Activated naive CD8-positive, alpha-beta T cell treated with anti-CD3 and anti-CD28 coated beads, Interleukin-2, amount 50 U/mL, for 16 hours (primary cell): ENCODE data around the gene SIPA1L3.
"Not testable (repeated sequence)": the region's sequence is repeated elsewhere in the genome, so short reads cannot be mapped to it uniquely, and the experiment has no call there.

ENCODE experiments used
- DNase-seq: peaks from one replicate; pipeline ENCODE4 v3.0.0-alpha.2; 2020; ENCODE audit warnings: low read depth, low spot score

The SIPA1L3 gene

DNA sequence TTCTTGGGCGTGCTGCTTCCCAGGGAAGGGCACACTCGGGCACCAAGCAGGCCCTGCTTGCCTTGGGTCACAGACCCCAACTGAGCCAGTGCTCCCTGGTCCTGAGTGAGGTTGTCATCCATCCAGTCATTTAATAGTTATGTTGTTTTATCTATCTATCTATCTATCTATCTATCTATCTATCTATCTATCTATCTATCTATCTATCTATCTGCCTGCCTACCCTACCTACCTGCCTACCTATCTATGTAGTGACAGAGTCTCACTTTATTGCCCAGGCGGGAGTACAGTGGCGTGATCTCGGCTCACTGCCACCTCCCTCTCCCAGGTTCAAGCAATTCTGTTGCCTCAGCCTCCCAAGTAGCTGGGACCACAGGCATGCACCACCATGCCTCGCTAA lies 164.0 kb downstream of the SIPA1L3 start:
- DNase-seq = not testable (repeated sequence)

DNA sequence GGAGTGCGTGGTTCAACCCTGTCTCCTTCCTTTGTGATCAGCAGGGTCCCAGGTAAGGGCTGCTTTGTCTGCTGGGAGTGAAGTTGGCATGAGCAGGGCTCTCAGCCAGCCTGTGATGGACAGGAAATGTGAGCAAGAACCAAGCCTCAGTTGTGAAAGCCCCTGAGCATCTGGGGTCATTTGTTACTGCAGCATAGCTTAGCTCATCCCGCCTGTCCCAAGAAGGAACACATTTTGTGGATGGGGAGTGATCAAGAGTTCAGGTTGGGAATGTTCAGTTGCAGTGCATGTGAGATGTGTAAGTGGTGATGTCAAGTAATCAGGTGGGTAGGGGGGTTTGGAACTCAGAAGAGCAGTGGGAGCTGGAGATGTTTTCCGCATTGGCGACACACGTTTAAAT lies 164.6 kb downstream of the SIPA1L3 start:
- DNase-seq = no peak

DNA sequence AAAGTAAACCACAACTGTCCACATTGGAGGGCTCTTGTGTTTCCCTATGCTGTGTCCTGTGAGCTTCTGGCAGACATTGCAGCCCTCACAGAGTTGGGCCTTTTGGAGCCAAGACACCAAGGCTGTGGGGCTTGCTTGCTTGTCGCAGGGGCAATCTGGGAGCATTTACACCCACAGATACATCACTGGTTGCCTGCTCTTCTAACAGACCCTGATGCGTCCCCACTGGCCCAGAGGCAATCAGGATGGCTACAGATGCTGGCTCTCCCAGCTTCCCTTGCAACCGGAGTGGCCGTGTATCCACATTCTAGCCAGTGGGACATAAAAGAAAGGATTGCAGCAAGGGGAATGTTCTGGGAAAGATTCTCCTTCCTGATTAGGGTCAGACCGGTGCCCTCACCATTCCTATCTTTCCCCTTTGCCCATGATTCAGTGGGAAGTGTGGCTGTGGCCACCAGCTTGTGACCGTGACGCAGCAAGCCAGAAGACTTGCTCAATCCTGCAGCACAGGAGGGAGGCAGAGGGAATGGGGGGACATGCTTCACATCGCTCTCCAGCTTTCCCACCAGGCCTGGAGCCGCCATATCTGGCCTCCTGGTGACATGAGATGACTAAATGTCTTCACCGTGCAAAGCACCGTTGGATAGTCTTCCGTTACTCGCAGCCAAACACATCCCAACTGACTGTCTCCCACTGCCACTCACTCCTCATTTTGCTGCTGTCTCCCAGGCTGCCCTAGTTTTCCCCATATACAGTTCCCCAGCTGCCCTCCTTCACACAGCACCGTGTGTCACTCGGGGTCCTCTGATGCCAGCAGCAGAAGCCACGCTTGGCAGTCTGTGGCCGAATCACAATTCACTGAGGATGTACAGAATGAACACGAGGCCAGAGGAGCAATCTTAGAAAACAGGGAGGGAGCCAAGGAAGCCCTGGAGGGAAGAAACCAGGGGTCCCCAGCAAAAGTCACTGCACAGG lies 166.1 kb downstream of the SIPA1L3 start:
- DNase-seq = no peak

DNA sequence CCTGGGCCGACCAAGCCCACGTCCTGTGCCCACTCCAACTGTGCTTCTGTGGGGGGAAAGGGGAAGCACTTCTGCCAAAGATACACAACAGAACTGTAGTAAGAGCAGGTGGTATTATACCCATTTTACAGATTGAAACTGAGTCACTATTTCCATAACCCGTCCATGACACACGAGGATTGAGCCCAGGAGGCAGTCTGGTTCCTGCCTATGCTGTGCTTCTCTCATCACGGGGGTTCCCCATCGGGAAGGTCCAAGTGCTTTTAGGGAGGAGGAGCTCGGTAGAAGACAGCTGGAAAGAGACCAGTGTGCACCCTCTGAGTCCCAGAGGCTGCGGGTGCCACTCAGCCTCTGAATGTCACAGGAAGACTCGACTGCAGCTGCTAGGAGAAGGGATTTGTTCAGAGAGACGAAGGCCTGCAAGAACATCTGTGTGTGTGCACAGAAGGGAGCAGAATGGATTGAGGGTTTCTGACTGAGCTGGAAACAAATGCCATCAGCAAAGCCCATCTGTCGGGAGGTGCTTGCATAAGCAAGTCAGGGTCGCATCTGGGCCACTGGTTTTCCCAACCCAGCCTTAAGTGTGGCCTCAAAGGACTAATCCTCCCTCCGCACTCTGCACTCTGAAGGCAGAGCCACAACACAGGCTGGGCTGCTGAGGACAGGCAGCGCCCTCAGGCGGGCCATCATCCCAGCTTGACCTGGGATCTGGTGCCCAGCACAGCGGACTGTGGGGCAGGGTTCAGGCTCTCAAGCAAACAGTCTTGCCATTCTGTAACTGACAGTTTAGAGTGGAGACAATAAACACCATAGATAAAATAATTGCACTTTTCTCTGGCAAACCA lies 167.1 kb downstream of the SIPA1L3 start:
- DNase-seq = no peak

DNA sequence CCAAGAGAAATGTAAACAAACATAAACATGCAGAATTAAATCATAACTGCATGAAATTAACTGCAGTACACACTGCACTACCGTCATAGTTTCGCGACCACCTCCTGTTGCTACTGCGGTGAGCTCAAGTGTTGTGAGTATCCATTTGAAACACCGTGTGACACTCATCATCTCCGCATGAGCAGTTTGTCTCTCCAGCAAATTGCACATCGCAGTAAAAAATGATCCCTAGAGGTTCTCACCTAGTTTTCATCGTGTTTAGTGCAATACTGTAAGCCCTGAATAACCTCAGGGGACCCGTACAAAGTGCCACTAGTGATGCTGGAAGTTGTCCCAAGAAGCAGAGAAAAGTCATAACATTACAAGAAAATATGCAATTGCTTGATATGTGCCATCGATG lies 169.3 kb downstream of the SIPA1L3 start:
- DNase-seq = no peak

DNA sequence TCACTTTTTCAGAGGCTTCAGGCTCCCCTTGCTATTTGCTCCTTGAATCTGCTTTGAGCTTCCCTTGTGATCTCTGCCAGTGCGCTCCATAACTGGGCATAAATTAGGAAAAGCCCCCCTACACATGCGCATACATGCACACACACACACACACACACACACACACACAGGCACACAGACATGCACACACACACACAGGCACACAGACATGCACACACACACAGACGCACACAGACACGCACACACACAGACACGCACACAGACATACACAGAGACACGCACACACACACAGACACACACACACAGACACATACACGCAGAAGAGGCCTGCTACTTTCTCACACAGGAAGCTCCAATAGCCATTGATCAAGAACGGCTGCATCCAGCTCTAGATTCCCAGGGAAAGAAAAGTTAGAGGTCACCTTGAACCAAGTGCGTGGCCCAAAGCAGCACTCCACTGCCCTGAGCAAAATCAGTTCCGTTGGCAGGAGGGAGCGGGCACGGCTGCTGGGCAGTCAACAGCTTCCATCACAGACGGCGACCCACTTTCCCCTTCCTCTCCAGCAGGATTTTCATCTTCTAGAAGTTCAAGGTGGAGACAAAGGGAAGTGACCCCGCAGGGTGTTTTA lies 171.4 kb downstream of the SIPA1L3 start:
- DNase-seq = no peak

DNA sequence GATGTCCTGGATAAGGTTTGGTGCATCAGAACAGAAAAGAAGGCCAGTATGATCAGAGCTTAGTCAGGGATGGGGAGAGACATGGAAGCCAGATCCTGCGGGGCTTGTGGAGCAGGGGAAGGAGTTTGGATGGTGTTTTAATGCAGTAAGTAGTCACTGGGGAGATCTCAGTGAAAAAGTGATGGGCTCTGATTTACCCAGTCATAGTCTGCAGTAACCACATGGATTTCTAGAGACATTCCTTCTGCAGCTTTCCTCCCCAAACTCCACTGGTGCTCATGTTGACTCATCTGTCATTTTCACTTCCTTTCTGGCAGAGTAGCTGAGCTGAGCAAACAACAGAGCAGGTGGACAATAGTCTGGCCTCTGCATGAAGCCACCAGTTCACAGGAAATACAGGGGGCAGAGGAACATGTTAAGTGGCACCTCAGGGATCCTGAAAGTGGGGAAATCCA lies 172.9 kb downstream of the SIPA1L3 start:
- no peak for DNase-seq

DNA sequence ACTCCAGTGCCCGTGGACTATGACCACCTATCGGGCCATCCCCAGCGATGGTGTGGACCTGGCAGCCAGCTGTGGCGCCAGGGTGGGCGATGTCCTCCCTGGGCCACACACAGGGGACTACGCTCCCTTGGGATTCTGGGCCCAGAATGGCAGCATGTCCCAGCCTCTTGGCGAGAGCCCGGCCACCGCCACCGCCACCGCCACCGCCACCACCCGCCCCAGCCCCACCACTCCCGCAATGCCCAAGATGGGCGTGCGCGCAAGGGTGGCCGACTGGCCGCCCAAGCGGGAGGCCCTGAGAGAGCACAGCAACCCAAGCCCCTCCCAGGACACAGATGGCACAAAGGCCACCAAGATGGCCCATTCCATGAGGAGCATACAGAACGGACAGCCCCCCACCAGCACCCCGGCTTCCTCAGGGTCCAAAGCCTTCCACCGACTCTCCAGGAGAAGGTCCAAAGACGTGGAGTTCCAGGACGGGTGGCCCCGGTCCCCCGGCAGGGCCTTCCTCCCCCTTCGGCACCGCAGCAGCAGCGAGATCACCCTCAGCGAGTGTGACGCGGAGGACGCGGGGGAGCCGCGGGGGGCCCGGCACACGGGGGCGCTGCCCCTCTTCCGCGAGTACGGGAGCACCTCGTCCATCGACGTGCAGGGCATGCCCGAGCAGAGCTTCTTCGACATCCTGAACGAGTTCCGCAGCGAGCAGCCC lies 174.7 kb downstream of the SIPA1L3 start:
- DNase-seq = no peak

DNA sequence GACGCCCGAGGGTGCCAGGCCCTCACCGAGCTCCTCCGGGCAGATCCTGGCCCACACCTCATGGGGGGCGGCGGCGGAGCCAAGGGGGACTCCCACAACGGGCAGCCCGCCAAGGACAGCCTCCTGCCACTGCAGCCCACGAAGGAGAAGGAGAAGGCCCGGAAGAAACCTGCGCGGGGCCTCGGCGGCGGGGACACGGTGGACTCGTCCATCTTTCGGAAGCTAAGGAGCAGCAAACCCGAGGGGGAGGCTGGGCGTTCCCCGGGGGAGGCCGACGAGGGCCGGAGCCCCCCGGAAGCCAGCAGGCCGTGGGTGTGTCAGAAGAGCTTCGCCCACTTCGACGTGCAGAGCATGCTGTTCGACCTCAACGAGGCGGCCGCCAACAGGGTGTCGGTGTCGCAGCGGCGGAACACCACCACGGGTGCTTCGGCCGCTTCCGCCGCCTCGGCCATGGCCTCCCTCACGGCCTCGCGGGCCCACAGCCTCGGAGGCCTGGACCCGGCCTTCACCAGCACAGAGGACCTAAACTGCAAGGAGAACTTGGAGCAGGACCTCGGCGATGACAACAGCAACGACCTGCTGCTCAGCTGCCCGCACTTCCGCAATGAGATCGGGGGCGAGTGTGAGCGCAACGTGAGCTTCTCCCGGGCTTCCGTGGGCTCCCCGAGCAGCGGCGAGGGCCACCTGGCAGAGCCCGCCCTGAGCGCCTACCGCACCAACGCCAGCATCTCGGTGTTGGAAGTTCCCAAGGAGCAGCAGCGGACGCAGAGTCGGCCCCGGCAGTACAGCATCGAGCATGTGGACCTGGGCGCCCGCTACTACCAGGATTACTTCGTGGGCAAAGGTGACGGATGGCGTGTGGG lies 175.5 kb downstream of the SIPA1L3 start:
- no peak for DNase-seq

DNA sequence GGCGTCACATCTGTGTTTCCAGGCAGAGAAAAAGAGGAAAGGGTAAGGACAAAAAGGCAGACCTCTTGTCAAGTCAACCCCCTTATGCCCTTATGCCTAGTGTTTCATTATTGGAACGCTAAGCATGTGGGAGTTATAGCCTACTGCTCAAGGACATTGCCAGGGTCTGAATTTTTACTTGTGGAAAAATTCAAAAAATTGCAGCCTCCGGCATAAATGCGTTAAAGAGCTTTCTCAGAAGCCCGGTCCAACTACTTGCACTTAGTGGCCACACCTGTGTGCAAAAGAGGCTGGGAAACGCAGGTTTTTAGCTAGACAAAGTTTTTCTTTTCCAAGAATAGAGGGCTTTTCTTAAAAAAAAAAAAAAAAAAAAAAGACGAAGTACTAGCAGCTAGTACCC lies 177.2 kb downstream of the SIPA1L3 start:
- DNase-seq = no peak

DNA sequence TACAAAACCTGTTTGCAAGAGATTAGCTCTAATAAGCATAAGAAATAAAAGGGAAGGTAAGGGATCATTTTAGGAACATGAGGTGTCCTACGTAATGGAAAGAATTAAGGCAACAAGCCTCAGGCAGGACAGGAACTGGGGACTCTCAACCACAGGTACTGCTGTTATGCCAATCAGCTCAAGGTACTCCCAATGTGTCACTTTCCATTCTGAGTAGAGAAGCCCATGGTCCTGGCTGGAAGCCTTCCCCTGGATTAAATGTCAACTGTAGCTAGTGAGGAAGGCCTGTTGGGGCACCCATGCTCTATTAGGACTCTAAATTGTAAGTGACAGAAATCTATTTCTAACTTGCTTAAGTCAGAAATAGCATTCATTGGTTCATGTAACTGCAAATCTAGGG lies 182.4 kb downstream of the SIPA1L3 start:
- no peak for DNase-seq

DNA sequence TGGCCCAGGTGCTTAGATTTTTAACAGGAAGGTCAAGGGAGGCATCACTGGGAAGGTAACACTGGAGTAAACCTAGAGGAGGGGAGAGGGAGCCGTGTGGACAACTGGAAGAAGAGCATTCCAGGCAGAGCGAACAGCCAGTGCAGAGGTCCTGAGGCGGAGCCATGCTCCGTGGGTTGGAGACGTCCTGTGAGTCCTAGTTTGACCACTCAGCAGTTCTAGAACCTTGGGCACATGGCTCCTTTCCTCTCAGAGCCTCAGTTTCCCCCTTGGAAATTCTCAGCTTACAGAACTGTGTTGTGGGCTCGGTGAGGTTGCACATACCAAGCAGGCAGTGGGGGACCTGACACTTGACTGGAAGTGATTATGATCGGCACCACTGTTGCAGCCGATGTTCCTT lies 186.1 kb downstream of the SIPA1L3 start:
- DNase-seq = no peak

DNA sequence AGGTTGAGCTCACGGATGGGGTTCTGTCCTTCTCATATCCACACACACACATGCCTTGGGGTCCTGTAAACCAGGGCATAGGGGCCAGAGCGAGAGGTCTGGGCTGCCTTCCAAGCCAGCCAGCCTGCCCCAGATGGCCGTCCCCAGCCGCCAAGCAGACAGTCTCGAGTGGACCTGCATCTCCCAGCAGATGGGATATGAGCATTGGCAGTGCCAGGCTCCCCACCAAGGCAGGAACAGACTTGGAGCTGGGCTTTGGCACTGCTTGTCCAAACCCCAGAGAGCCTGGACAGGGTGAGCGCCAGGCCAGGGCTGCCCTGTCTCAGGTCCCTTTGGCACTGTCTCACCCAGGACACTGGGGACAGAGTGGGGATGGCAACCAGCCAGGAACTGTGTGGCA lies 186.6 kb downstream of the SIPA1L3 start:
- DNase-seq = no peak

DNA sequence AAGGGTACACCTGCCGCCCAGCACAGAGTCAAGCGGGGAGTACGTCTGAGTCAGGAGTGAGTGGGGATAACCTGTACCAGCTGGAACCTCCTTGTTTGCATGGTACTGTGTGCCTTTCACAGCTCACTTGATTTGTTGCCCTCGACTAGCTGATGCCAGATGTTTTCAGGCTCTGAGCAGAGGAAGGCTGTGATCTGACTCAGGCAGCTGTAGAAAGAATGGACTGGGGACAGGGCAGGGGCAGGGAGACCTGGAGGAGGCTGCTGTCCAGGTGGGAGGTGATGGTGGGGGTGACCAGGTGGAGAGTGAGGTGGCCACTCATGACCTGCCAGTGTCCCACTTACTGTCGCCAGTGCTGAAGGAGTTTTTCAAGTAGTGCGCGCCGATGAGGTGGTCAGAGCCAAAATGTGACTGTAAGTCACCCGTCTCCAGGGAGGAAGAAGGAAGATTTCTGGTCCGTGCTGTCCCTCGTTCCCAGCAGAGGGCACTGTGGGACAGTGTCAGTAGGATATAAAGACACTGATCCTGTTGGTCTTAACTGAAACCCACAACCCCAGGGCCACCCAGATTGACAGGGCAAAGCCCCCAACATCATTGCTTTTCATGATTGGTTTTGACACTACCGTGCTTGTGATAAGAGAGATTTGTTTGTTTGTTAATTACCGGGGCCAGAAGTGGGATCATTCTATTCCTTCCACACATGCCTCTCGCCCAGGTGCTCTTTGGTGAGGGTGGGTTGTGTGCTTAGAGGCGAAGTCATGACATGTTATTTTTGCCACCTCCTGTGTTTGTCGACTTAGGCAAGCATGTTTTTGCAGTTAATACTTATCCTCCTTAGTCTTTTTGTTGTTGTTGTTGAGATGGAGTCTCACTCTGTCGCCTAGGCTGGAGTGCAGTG lies 188.7 kb downstream of the SIPA1L3 start:
- DNase-seq = peak; percentile 23

DNA sequence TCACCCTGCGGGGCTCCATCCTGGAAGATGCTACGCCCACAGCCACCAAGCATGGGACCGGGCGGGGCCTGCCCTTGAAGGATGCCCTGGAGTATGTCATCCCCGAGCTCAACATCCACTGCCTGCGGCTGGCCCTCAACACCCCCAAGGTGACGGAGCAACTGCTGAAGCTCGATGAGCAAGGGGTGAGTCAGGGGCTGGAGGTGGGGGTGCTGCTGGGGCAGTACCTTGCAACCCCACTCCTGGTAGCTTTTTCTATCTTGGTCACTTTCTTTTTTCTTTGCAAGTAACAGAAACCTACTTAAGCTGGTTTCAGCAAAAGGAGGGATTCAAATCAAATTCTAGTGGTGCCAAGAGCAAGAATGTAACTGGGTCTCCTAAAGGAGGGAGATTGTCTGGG lies 193.0 kb downstream of the SIPA1L3 start:
- no peak for DNase-seq

DNA sequence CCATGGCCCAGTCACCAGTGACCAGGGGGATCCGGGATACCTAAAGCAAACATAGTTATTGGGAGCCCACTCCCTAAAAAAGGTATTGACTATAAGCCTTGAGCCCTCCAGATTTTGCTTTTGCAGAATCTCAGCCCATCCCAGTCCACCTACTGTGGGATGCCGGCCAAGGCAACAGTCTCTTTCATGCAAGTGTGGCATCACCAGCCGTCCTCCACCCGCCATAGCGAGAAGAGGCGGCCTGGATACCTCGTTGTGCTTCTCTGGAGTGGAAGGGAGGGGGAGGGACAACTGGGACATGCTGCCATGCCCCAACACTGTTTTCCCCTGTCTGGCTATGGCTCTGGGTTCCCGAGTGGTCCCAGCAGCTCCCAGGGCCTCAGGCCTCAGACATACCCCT lies 193.6 kb downstream of the SIPA1L3 start:
- DNase-seq = no peak

DNA sequence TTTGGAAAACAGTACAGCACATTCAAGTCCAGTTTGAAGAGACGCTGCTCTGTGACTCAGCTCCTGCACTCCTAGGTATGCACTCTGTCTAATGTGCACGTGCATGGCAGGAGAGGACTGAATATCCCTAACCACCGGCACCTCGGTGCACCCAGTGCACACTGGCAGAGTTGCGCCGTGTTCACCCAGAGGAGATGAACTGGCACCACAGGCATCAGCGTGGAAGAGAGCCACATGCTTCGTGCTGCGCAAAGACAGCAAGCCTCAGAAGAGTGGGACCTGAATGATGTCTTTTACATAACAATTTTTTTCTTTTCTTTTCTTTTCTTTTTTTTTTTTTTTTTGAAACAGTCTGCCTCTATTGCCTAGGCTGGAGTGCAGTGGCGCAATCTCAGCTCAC lies 194.7 kb downstream of the SIPA1L3 start:
- no peak for DNase-seq

DNA sequence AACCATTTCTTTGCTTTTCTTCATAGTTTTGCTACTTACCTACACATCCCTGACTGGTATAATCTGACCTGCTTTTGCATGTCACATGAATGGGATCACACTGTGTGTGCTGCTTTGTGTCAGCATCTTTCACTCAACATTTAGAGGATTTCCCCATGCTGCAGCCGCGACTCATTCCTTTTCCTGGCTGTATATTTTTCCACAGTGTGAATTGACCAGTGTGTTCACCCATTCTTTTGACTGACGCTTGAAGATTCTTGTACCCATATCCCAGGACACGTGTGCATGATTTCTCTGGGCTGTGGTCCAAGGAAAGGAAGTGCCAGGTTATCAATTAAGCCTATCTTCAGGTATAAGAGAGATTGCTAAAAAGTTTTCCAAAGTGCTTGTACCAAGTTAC lies 198.6 kb downstream of the SIPA1L3 start:
- no peak for DNase-seq

DNA sequence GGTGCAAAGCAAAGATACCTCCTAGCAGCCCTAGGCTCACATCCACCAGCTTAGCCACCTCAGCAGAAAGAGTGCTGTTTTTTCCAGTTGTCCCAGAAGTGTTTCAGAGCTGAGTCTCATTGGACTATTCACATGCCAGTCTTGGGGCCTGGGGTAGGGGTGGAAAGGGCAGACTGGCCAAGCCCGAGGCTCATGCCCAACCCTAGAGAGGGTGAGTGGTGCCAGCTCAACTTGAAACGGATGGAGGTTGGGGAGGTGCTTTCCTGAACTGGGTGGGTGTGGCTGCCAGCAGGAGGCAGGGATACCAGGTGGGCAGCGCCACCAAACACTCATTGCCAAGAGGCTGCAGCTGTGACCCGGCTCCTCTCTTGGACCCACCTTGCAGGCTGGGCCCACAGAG lies 200.1 kb downstream of the SIPA1L3 start:
- DNase-seq = no peak
